PFSK-1 (cell line): Measurements from ENCODE around the gene C14orf119.

Experiments
- FOXP2 ChIP-seq: optimal IDR thresholded peaks from 2 replicates; pipeline ENCODE3; 2011; ENCODE audit warnings: borderline replicate concordance, control low read depth, inconsistent platforms; ENCODE audit not compliant: insufficient read depth; ENCODE audit errors: extremely low read length, extremely low read depth
- POLR2AphosphoS5 ChIP-seq: IDR thresholded peaks from 2 replicates; pipeline ENCODE4 v1.6.1; 2012; ENCODE audit warnings: low read depth, mild to moderate bottlenecking, control low read depth, low read length, moderate library complexity
- REST ChIP-seq, 2 experiments: IDR thresholded peaks; 2 replicates each; pipeline versions ENCODE4 v1.6.1 to v1.8.0; 2011 to 2012; ENCODE audit warnings: low read depth in 2 of 2, low read length in 2 of 2, control low read depth in 1 of 2, inconsistent platforms in 1 of 2, mild to moderate bottlenecking in 1 of 2, moderate library complexity in 1 of 2; ENCODE audit not compliant: insufficient read depth in 1 of 2
- SIN3A ChIP-seq: IDR thresholded peaks from 2 replicates; pipeline ENCODE4 v1.6.1; 2012; ENCODE audit warnings: mild to moderate bottlenecking, low read length, moderate library complexity, borderline replicate concordance; ENCODE audit not compliant: insufficient read depth
- TAF1 ChIP-seq: IDR thresholded peaks from 2 replicates; pipeline ENCODE4 v1.6.1; 2012; ENCODE audit warnings: low read length, control low read depth, borderline replicate concordance; ENCODE audit not compliant: insufficient read depth

DNA sequence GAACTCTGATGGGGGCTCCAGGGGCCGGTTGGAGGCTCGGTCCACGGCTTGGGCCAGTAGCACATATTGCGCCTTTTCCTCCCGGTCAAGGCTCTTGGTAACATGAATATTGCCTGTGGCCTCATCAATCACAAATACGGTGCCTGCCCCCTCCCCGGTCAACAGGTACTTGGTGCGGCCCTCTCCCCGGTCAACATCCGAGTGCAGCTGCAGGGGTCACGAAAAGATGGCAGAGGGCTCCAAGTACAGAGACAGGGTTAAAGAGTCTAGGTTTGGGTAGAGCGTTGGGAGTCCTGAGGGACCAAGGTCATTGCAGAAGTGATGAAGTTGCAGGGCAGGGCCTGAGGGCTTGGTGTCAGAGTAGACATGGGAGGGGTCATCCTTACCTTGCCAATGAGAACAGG lies 40.2 kb upstream of the C14orf119 start:
- TF ChIP-seq POLR2AphosphoS5 (no peak), TAF1 (no peak), REST (IDR thresholded peaks at IDR 0.05; ENCODE audit: insufficient read depth in 1 of 2, low read depth in 2 of 2, low read length in 2 of 2) (no peak), SIN3A (no peak), FOXP2 (no peak)
